GM18517 (cell line): Measurements from ENCODE around the gene GTF2IRD1.
"Not testable (repeated sequence)": the region's sequence is repeated elsewhere in the genome, so short reads cannot be mapped to it uniquely, and the experiment has no call there.

ENCODE experiments used
- ATAC-seq: cut with Tn5 transposase; IDR thresholded peaks from one replicate; pipeline ENCODE4 v1.9.1; 2021; ENCODE audit warnings: mild to moderate bottlenecking, moderate library complexity; ENCODE audit not compliant: unreplicated experiment

GTF2IRD1 gene

GRCh38 chr7:74544706-74545469 lies 91.2 kb downstream of the GTF2IRD1 start:
- ATAC-seq: no peak

- ATAC-seq: no peak
Measured at GRCh38 chr7:74545921-74546320, 92.2 kb downstream of the GTF2IRD1 start.

- not testable (repeated sequence) for ATAC-seq
Measured at GRCh38 chr7:74553596-74554012, 99.9 kb downstream of the GTF2IRD1 start.

GRCh38 chr7:74554178-74554577 lies 100.5 kb downstream of the GTF2IRD1 start:
- no peak for ATAC-seq

- ATAC-seq: no peak
Measured at GRCh38 chr7:74560086-74560719, 106.5 kb downstream of the GTF2IRD1 start.

- no peak for ATAC-seq
Measured at GRCh38 chr7:74561898-74562613, 108.3 kb downstream of the GTF2IRD1 start.

- not testable (repeated sequence) for ATAC-seq
Measured at GRCh38 chr7:74563639-74564038, 109.9 kb downstream of the GTF2IRD1 start.

GRCh38 chr7:74567318-74567668 lies 113.6 kb downstream of the GTF2IRD1 start:
- ATAC-seq: no peak

GRCh38 chr7:74568658-74569057 lies 115.0 kb downstream of the GTF2IRD1 start:
- no peak for ATAC-seq

- ATAC-seq: no peak
Measured at GRCh38 chr7:74569501-74570075, 115.9 kb downstream of the GTF2IRD1 start.

- ATAC-seq: no peak
Measured at GRCh38 chr7:74570533-74571156, 116.9 kb downstream of the GTF2IRD1 start.

GRCh38 chr7:74572301-74572979 lies 118.7 kb downstream of the GTF2IRD1 start:
- ATAC-seq: no peak

GRCh38 chr7:74573512-74573911 lies 119.8 kb downstream of the GTF2IRD1 start:
- no peak for ATAC-seq

GRCh38 chr7:74575083-74575784 lies 121.5 kb downstream of the GTF2IRD1 start:
- no peak for ATAC-seq

- ATAC-seq: no peak
Measured at GRCh38 chr7:74575811-74576210, 122.1 kb downstream of the GTF2IRD1 start.

GRCh38 chr7:74579800-74580685 lies 126.3 kb downstream of the GTF2IRD1 start:
- ATAC-seq: no peak

GRCh38 chr7:74581916-74582440 lies 128.3 kb downstream of the GTF2IRD1 start:
- no peak for ATAC-seq

- no peak for ATAC-seq
Measured at GRCh38 chr7:74582447-74583039, 128.8 kb downstream of the GTF2IRD1 start.
